Hypothalamus (tissue), 51 donors: ENCODE results near the gene ATG9A.
"Not testable (repeated sequence)": the region's sequence is repeated elsewhere in the genome, so short reads cannot be mapped to it uniquely, and the experiment has no call there.

ENCODE experiments used
- DNase-seq, 51 donors: peaks; one replicate each; lab custom pipeline; 2025; lab: John Stamatoyannopoulos, UW

ATG9A gene

GRCh38 chr2:219229305-219230058 lies at the start of gene ATG9A, which contains the start of gene ANKZF1:
TSS of gene ATG9A (minus strand) at chr2:219229636. CDS start at chr2:219228024, 1,612 bp downstream.
TSS of gene ANKZF1 (plus strand) at chr2:219229806. CDS start at chr2:219230258, 452 bp downstream.
- DNase-seq = peak; percentile 63 to 100 (median 97)

GRCh38 chr2:219278655-219279150 lies 49.3 kb upstream of the ATG9A start:
- DNase-seq = no peak

- DNase-seq = peak in 49 of 51 donors; percentile 29 to 91 (median 67)
These were observed 48.5 kb upstream of the ATG9A start for GRCh38 chr2:219277703-219278654.

GRCh38 chr2:219274361-219274921 lies 45.0 kb upstream of the ATG9A start:
- DNase-seq = no peak

- DNase-seq = no peak
These were observed 44.5 kb upstream of the ATG9A start for GRCh38 chr2:219273937-219274336.

- no peak for DNase-seq
These were observed 43.6 kb upstream of the ATG9A start for GRCh38 chr2:219272995-219273394.

- DNase-seq = no peak
These were observed 42.9 kb upstream of the ATG9A start for GRCh38 chr2:219272356-219272755.

- no peak for DNase-seq
These were observed 41.6 kb upstream of the ATG9A start for GRCh38 chr2:219271021-219271420.

- DNase-seq = no peak
These were observed 40.6 kb upstream of the ATG9A start for GRCh38 chr2:219270055-219270372.

- no peak for DNase-seq
These were observed 40.1 kb upstream of the ATG9A start for GRCh38 chr2:219269362-219270054.

- no peak for DNase-seq
These were observed 38.9 kb upstream of the ATG9A start for GRCh38 chr2:219268294-219268693.

GRCh38 chr2:219266886-219267285 lies 37.5 kb upstream of the ATG9A start:
- DNase-seq = no peak

- no peak for DNase-seq
These were observed 36.8 kb upstream of the ATG9A start for GRCh38 chr2:219266232-219266631.

GRCh38 chr2:219261024-219261855 lies 31.8 kb upstream of the ATG9A start:
- no peak for DNase-seq

GRCh38 chr2:219258942-219259341 lies 29.5 kb upstream of the ATG9A start:
- DNase-seq = not testable (repeated sequence)

- DNase-seq = peak in 1 of 51 donors; percentile 44
These were observed 25.3 kb upstream of the ATG9A start for GRCh38 chr2:219254590-219255201.

- peak in 48 of 51 donors; percentile 21 to 88 (median 72) for DNase-seq
These were observed 24.5 kb upstream of the ATG9A start, which contains the start of gene TUBA4A for GRCh38 chr2:219253753-219254589. TSS of gene TUBA4A (minus strand) at chr2:219253918. CDS start at chr2:219253858, 60 bp downstream.
